ENCODE data around the gene TMEM175.

TMEM175 gene

DNA sequence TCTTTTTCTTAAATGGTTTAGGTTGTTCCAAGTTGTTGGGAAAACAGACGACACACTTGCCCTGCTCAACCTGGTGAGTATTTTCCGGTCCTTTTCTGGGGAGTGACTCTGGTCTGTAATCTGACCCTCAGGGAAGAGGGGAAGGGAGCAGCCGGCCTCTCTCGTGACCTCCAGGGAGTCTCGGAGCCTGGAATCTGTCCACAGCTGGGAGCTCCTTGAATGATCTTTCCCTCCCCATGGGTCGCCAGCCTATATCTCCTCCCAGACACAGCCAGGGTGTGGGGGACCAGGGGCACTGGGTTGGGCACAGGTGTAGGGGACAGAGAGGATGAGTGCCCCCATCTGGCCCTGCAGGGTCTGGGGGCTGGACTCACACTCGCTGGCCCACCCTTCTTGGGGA is 18.9 kb downstream of the TMEM175 start:
- peaks cover 35% of the 10 kb centered on the region; the same call in 1 of the 2 replicates for H4K20me1 ChIP-seq
- H3K36me3 ChIP-seq = peaks cover 27% of the 10 kb centered on the region
- H3K27me3 ChIP-seq = no peaks in the 10 kb centered on the region
- H3K4me1 ChIP-seq = no peaks in the 10 kb centered on the region
- no peak overlapping the region for H3K4me2 ChIP-seq
- no peak for TF ChIP-seq Cebpa-rat (IDR thresholded peaks at IDR 0.05)
- H3K4me3 ChIP-seq = no peak overlapping the region
- no peak overlapping the region for H3K9ac ChIP-seq
- H3K9me3 ChIP-seq = no peaks in the 10 kb centered on the region
- H3K27ac ChIP-seq = no peak overlapping the region

DNA sequence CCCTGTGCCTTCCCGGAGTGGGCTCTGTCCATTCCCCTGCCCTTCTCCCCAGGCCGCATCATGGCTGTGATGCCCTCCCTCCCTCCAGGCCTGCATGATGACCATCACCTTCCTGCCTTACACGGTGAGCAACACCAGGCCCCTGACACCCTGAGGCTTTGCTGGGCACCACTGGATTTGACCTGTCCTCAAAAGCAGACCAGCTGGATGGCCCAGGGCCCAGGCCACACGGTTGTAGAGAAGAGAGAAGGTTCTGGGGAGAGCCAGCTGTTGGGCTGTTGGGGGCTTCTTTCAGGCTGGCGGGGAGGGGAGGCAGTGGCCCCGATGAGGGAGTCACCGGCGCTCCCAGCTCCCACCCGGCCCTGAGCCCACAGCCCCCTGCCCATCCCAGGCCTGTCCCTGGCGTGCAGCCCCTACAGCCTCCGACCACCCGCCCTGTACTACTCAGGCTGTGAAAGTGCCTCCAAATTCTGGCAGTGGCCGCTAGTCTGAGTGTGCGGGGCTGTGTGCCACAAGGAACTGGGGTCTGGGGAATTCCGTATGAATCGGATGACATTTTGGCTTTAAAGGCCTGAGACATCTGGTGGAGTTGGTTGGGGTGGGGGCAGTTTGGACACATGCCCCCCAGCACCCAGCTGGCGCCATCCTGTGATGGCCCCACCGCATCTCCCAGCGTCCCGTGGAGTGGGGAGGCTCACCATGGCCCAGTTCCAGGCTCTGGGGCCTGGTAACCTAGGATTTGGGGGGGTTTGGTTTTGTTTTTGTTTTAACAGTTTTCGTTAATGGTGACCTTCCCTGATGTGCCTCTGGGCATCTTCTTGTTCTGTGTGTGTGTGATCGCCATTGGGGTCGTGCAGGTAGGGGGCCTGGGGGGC is 19.6 kb downstream of the TMEM175 start:
- H3K27ac ChIP-seq = no peak overlapping the region
- peaks cover 27% of the 10 kb centered on the region for H3K36me3 ChIP-seq
- no peak for TF ChIP-seq Cebpa-rat (IDR thresholded peaks at IDR 0.05)
- no peaks in the 10 kb centered on the region for H3K9me3 ChIP-seq
- no peaks in the 10 kb centered on the region for H3K27me3 ChIP-seq
- 0 out of 2 replicates have a peak, but pooled peaks cover 29% of the 10 kb centered on the region for H4K20me1 ChIP-seq
- H3K4me1 ChIP-seq = no peaks in the 10 kb centered on the region
- H3K4me2 ChIP-seq = no peak overlapping the region
- H3K4me3 ChIP-seq = no peak overlapping the region
- H3K9ac ChIP-seq = no peak overlapping the region

DNA sequence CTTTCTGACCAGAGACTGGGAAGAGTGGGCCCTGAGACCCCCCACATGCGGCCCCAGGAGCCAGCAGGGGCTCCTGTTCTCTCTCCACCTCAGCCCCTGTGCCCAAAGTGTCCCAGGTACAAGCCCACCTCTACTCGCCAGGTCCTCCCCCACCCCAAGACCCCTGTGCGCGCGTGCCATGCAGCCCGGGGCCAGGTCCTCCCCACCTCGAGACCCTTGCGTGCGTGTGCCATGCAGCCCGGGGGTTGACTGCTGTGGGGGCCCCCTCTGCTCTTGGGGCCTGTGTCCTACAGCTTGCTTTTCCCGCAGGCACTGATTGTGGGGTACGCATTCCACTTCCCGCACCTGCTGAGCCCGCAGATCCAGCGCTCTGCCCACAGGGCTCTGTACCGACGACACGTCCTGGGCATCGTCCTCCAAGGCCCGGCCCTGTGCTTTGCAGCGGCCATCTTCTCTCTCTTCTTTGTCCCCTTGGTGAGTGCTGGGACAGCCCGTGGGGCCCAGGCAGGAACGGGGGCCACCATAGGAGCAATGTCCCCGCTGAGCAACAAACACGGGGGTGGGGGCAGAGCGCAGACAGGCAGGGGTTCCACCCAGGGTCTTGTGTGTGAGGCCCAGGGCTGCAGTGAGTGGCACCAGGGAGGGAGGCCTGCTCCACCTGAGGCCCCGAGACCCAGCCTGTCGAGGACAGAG is 20.8 kb downstream of the TMEM175 start:
- H3K9me3 ChIP-seq = no peaks in the 10 kb centered on the region
- no peaks in the 10 kb centered on the region for H3K4me1 ChIP-seq
- H3K4me3 ChIP-seq = no peak overlapping the region
- H3K36me3 ChIP-seq = peaks cover 37% of the 10 kb centered on the region
- no peak overlapping the region for H3K4me2 ChIP-seq
- H3K27ac ChIP-seq = no peak overlapping the region
- H4K20me1 ChIP-seq = 0 out of 2 replicates have a peak, but pooled peaks cover 17% of the 10 kb centered on the region
- H3K9ac ChIP-seq = no peak overlapping the region
- no peaks in the 10 kb centered on the region for H3K27me3 ChIP-seq
- no peak for TF ChIP-seq Cebpa-rat (IDR thresholded peaks at IDR 0.05)

DNA sequence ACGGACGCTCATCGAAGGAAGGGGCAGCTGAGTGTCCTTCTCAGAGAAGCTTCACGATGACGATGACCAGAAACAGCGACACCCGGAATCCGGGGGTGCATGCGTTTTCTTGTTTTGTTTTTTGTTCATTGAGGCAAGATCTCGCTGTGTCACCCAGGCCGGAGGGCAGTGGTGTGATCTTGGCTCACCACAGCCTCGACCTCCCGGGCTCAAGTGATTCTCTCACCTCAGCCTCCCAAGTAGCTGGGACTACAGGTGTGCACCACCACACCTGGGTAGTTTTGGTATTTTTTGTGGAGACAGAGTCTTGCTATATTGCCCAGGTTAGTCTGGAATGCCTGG is 21.3 kb downstream of the TMEM175 start:
- Histone ChIP-seq H3K27ac (no peak overlapping the region), H3K9ac (no peak overlapping the region), H3K27me3 (no peaks in the 10 kb centered on the region), H3K4me3 (no peak overlapping the region), H3K4me2 (no peak overlapping the region), H3K4me1 (no peaks in the 10 kb centered on the region), H3K9me3 (no peaks in the 10 kb centered on the region), H3K36me3 (peaks cover 42% of the 10 kb centered on the region), H4K20me1 (0 out of 2 replicates have a peak, but pooled peaks cover 16% of the 10 kb centered on the region)
- no peak for TF ChIP-seq Cebpa-rat (IDR thresholded peaks at IDR 0.05)

DNA sequence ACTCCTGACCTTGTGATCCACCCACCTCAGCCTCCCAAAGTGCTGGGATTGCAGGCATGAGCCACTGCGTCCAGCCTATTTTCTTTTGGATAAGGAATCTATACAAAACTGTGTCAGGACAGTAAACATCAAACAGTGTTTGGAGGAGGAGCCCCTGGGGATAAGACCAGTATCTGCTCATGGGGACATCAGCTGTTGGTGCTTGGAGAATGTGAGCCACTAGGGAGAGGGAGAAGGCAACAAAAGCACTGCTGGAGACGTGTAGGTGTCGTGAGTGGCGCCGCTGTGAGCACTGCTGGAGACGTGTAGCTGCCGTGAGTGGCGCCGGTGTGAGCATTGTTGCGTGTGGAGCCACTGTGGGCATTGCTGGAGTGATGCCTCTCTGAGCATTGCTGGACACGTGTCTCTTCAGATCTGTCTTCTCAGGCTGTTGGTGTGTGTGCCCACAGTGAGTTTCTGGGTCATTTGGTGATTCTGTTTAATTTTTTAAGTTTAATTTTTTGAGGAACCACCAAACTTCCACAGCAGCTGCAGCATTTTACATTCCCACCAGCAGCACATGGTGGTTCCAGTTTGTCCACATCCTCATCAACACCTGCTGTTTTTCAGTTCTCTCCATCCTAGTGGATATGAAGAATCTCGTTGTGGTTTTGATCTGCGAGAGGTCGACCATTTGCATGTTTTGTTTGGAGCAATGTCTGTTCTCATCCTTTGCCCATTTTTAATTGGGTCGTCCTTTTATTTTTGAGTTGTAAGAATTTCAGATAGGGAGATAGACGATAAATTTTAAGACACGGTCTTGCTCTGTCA is 22.2 kb downstream of the TMEM175 start:
- peaks cover 51% of the 10 kb centered on the region for H3K36me3 ChIP-seq
- H3K9ac ChIP-seq = no peak overlapping the region
- TF ChIP-seq Cebpa-rat (IDR thresholded peaks at IDR 0.05) = no peak
- H3K4me1 ChIP-seq = no peaks in the 10 kb centered on the region
- H3K27ac ChIP-seq = no peak overlapping the region
- H3K27me3 ChIP-seq = no peaks in the 10 kb centered on the region
- H3K4me2 ChIP-seq = no peak overlapping the region
- no peaks in the 10 kb centered on the region for H3K9me3 ChIP-seq
- H4K20me1 ChIP-seq = peaks cover 16% of the 10 kb centered on the region; the same call in 1 of the 2 replicates
- H3K4me3 ChIP-seq = no peak overlapping the region

DNA sequence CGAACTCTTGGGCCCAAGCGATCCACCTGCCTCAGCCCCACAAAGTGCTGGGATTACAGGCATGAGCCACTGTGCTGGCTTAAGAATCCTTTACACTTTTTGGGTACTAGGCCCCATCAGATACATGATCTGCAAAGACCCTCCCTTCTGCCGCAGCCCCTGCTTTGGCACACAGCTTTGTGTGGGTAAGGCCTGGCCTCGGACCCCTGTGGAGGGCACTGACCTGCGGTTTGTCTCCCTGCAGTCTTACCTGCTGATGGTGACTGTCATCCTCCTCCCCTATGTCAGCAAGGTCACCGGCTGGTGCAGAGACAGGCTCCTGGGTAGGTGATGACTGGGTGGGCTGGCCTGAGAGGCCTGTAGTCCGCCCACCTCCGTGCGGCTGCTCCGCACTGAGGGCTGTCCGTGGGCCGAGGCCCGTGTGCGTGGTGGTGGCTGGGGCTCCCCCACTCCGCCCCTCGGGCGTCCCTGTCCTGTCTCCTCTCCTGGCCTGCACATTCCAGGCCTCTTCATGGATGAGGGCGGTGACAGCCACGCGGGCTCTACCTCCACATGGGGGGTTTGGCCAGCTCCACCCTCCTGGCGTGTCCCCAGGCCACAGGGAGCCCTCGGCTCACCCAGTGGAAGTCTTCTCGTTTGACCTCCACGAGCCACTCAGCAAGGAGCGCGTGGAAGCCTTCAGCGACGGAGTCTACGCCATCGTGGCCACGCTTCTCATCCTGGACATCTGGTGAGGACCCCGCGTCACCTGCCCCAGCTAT is 23.1 kb downstream of the TMEM175 start:
- peaks cover 60% of the 10 kb centered on the region for H3K36me3 ChIP-seq
- no peak for TF ChIP-seq Cebpa-rat (IDR thresholded peaks at IDR 0.05)
- H3K4me2 ChIP-seq = no peak overlapping the region
- H3K4me1 ChIP-seq = no peaks in the 10 kb centered on the region
- peaks cover 22% of the 10 kb centered on the region; the same call in 1 of the 2 replicates for H4K20me1 ChIP-seq
- H3K4me3 ChIP-seq = no peak overlapping the region
- H3K27ac ChIP-seq = no peak overlapping the region
- H3K9ac ChIP-seq = no peak overlapping the region
- H3K27me3 ChIP-seq = no peaks in the 10 kb centered on the region
- H3K9me3 ChIP-seq = no peaks in the 10 kb centered on the region

DNA sequence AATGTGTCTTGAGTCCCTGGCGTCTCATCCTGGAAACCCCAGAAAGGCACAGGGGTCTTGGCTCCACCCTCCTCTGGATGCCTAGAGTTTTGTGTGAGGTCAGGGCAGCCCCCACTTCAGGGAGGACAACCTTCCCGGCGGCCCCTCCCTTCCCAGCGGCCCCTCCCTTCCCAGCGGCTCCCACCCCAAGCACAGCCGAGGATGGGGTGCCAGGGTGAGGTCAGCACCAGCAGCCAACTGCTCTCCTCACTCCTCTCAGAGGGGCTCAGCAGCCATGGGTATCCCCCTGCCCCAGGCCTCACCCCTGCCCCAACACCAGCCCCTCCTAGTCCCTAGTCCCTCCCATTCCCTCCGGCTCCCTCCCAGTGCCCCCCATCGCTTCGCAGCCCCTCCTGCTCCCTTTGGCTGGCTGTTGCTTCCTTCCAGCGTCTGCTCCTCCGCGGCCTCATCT is 23.7 kb downstream of the TMEM175 start:
- peaks cover 66% of the 10 kb centered on the region for H3K36me3 ChIP-seq
- H3K9ac ChIP-seq = no peak overlapping the region
- H3K27ac ChIP-seq = no peak overlapping the region
- H3K4me1 ChIP-seq = no peaks in the 10 kb centered on the region
- H3K9me3 ChIP-seq = no peaks in the 10 kb centered on the region
- no peak for TF ChIP-seq Cebpa-rat (IDR thresholded peaks at IDR 0.05)
- no peak overlapping the region for H3K4me2 ChIP-seq
- no peak overlapping the region for H3K4me3 ChIP-seq
- no peaks in the 10 kb centered on the region for H3K27me3 ChIP-seq
- H4K20me1 ChIP-seq = peaks cover 24% of the 10 kb centered on the region; the same call in 1 of the 2 replicates

DNA sequence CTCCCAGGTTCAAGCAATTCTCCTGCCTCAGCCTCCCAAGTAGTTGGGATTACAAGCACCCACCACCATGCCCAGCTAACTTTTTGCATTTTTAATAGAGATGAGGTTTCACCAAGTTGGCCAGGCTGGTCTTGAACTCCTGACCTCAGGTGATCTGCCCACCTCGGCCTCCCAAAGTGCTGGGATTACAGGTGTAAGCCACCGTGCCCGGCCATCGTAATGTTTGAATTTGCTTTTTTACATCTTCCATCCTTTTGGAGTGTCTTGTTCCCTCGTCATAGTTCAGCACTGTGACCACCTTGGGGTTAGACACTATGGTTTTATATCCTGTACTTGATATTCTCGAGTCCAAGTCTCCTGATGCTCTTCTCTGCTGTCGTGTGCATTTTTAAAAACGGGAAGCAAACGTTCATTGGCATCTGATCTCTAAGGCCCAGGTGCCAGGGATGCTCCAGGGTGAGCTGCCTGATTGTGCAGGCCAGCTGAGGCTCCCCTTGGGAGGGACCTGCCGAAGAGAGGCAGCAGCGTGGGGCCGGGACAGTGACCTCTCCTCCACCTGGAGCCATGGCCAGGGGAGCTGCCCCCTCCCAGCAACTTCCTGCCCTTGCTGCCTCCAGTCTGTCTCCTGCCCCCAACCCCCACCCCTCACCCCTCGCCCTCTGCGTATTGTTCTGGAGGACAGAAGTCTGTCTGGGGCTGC is 24.4 kb downstream of the TMEM175 start:
- H3K4me3 ChIP-seq = no peak overlapping the region
- H3K27ac ChIP-seq = no peak overlapping the region
- no peaks in the 10 kb centered on the region for H3K27me3 ChIP-seq
- H3K4me2 ChIP-seq = no peak overlapping the region
- TF ChIP-seq Cebpa-rat (IDR thresholded peaks at IDR 0.05) = no peak
- no peaks in the 10 kb centered on the region for H3K4me1 ChIP-seq
- no peak overlapping the region for H3K9ac ChIP-seq
- peaks cover 24% of the 10 kb centered on the region; the same call in 1 of the 2 replicates for H4K20me1 ChIP-seq
- H3K36me3 ChIP-seq = peaks cover 73% of the 10 kb centered on the region
- no peaks in the 10 kb centered on the region for H3K9me3 ChIP-seq
